ENCODE data around the gene ZFP69B. TPM values are rescaled to one million over a fixed set of nuclear protein-coding genes. Genes with fewer than 3 reads are reported as not detected.

ZFP69B gene
- total and polyA plus RNA-seq, 10 of the 15 experiments (the other 5 are each of a cell fraction or from before 2014, with no cell fraction given) = 1.3 to 5.7 (median 3.4) TPM

DNA sequence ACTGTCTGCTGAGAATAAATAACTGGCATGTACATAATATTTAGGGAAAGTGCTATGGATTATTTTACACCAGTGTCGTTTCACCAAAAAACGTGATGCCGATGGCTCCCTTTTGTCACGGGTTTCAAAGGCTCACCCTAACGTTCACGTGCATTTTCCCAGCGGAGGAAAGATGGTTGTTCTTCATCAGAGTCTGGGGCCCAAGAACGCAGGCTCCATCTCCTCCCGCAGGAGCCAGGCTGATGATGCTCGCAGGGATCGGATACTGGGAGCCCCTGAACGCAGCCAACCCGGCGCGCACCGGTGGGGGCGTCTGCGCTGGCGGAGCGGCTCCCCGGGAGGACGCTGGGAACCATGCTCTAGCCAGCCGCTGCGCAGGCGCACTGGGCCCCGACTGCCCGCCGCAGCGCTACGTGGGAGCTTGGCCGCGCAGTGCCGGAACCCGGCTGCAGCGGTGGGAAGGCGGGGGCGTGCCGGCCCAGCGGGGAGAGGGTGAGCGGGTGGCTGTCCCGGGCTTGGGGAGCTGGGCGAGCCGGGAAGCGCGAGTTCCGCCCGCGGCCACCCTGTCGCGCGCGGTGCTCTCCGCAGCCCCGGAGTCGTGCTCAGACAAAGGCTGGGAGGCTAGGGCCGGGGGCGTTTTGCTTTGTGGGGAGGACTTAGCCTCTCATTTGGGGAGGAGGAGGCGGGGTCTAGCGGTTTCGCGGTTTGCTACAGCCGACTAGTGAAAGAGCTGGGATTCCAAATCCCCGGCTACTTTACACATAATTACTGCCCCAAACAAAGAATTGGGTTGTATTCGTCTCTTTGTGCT, at the start of gene ZFP69B (continued):
- TF ChIP-seq ZNF384 (IDR thresholded peaks at IDR 0.05; ENCODE audit: borderline replicate concordance, low read depth, low read length) = no peak
- TF ChIP-seq DPF2 (IDR thresholded peaks at IDR 0.05) = peak; percentile 94
- TF ChIP-seq, protein P1, sequence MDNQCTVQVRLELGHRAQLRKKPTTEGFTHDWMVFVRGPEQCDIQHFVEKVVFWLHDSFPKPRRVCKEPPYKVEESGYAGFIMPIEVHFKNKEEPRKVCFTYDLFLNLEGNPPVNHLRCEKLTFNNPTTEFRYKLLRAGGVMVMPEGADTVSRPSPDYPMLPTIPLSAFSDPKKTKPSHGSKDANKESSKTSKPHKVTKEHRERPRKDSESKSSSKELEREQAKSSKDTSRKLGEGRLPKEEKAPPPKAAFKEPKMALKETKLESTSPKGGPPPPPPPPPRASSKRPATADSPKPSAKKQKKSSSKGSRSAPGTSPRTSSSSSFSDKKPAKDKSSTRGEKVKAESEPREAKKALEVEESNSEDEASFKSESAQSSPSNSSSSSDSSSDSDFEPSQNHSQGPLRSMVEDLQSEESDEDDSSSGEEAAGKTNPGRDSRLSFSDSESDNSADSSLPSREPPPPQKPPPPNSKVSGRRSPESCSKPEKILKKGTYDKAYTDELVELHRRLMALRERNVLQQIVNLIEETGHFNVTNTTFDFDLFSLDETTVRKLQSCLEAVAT (IDR thresholded peaks at IDR 0.05) = 0 out of 2 replicates have a peak, but pooled peaks have one; percentile 64
- TF ChIP-seq BHLHE40 (IDR thresholded peaks at IDR 0.05; ENCODE audit: borderline replicate concordance in 1 of 2, low read depth in 2 of 2, low read length in 1 of 2) = peak; percentile 74 to 88

DNA sequence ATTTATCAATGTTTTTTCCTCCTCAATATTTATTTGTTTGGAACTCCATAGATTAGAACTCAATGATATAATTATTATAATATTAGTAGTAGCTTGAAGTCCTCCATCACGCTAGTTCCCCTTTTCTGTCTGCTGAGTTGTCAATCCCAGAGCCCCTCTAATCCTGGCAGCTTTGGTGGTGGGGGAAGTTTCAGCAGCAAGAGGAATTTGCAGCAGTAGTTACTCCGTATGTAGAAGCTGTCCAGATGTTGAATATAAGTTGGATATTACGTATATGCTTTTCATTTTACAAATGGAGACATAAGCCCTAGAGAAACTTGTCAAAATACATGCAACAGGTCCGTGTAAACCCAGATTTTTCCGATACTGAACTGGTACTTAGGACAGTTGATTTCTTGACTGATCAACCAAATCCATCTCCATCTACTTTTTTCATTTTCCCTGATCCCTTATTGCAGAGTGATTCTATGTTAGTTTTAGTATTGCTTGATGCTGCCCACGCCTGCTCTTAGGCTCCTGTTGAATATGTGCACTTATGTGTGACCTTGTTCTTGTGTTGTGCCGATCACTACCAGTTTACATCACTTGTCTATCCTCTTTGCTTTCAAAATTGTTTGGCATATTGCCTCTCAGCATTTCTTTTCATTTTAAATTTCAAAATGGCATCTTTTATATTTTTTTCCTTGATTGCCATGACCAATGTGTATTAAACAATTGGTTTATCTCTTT, 48.6 kb upstream of the ZFP69B start:
- Histone ChIP-seq H3K4me2 (ENCODE audit: control insufficient read depth, insufficient read depth) (peak overlapping the region; percentile 94), H3K9me3 (replicated peaks; ENCODE audit: control insufficient read depth, insufficient read depth, low read length) (no peaks in the 10 kb centered on the region), H3K9ac (ENCODE audit: control insufficient read depth, insufficient read depth, low read length) (peak overlapping the region; percentile 28; the same call in 1 of the 2 replicates), H3K4me1 (ENCODE audit: control insufficient read depth, insufficient read depth, low read length) (peaks cover 53% of the 10 kb centered on the region), H3K27ac (ENCODE audit: control insufficient read depth, insufficient read depth) (peak overlapping the region; percentile 89), H3K36me3 (ENCODE audit: control insufficient read depth in 2 of 2, insufficient read depth in 2 of 2, low read length in 1 of 2) (peaks cover 0 to 11% of the 10 kb centered on the region in 2 experiments; a peak in 2 of 4 replicates), H3K27me3 (replicated peaks in 1 of 2; ENCODE audit: control insufficient read depth in 2 of 2, insufficient read depth in 2 of 2, low read length in 1 of 2) (no peaks in the 10 kb centered on the region), H3K79me2 (ENCODE audit: control insufficient read depth, insufficient read depth, low read length) (peaks cover 99% of the 10 kb centered on the region), H4K20me1 (ENCODE audit: control insufficient read depth, insufficient read depth) (no peaks in the 10 kb centered on the region), H2AFZ (ENCODE audit: control insufficient read depth, low read depth, low read length) (no peak overlapping the region), H3K4me3 (peak overlapping the region; percentile 4)
- ChIA-PET RAD21 (ENCODE audit: unreplicated experiment) (interaction anchor here (1.7 to 5.0 kb wide), 6 partner anchors 10 to 63 kb away, joined by 4 to 189 read pairs (median 16); partner anchors contain the start of gene SMAP2), SMC1A (ENCODE audit: uncharacterized antibody, unreplicated experiment) (interaction anchor here (1.5 to 9.0 kb wide), 8 partner anchors 16 to 257 kb away, joined by 6 to 426 read pairs (median 13); partner anchors contain the start of gene SMAP2), POLR2A (interaction anchor here (1.7 to 8.5 kb wide), 4 partner anchors 15 to 86 kb away, joined by 5 to 243 read pairs (median 28); partner anchors contain the start of genes SMAP2 and ZFP69B), CTCF (interaction anchor here (1.0 to 9.9 kb wide), 7 partner anchors 18 to 258 kb away, joined by 3 to 271 read pairs (median 4); partner anchors contain the start of genes COL9A2 and SMAP2)
- intact Hi-C loops (cut with micrococcal nuclease; ENCODE audit: unreplicated experiment) (loop anchor here (10.0 kb wide), 2 partner anchors 147 to 307 kb away; partner anchors contain the start of genes PPT1 and ZMPSTE24), in situ Hi-C loops (cut with MboI) (loop anchor here (5.0 kb wide), 3 partner anchors 64 to 319 kb away; no protein-coding TSS in a partner anchor)
- no peak for FAIRE-seq
- BruUV-seq (replicated peaks) = no TSS peak
- DNase-seq (ENCODE audit: low read depth, low spot score) = no peak
- peak; percentile 57 for ATAC-seq
- TF ChIP-seq ZBED1 (IDR thresholded peaks at IDR 0.05; ENCODE audit: borderline replicate concordance) (no peak), SPI1 (IDR thresholded peaks at IDR 0.05; ENCODE audit: borderline replicate concordance, insufficient read depth, low read depth, low read length) (peak; percentile 43; the same call in 1 of the 2 replicates), JUNB (IDR thresholded peaks at IDR 0.05) (peak; percentile 10; the same call in 1 of the 2 replicates), PAX5 (IDR thresholded peaks at IDR 0.05; ENCODE audit: borderline replicate concordance, low read depth, low read length) (0 out of 2 replicates have a peak, but pooled peaks have one; percentile 19)
- TF ChIP-seq, protein P2, sequence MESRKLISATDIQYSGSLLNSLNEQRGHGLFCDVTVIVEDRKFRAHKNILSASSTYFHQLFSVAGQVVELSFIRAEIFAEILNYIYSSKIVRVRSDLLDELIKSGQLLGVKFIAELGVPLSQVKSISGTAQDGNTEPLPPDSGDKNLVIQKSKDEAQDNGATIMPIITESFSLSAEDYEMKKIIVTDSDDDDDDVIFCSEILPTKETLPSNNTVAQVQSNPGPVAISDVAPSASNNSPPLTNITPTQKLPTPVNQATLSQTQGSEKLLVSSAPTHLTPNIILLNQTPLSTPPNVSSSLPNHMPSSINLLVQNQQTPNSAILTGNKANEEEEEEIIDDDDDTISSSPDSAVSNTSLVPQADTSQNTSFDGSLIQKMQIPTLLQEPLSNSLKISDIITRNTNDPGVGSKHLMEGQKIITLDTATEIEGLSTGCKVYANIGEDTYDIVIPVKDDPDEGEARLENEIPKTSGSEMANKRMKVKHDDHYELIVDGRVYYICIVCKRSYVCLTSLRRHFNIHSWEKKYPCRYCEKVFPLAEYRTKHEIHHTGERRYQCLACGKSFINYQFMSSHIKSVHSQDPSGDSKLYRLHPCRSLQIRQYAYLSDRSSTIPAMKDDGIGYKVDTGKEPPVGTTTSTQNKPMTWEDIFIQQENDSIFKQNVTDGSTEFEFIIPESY (IDR thresholded peaks at IDR 0.05) = no peak
- WGBS (ENCODE audit: insufficient coverage, insufficient replicate concordance, low lambda C conversion rate, missing lambda C conversion rate) = 2% methylated on average over 7 of the region's 7 CpGs

Data from GM12878 (cell line).